Tibial nerve (tissue), 4 donors: ENCODE measurements around the gene MYLIP. TPM values are rescaled to one million over a fixed set of nuclear protein-coding genes. Genes with fewer than 3 reads are reported as not detected.

Source experiments
- DNase-seq, 2 donors: peaks; one replicate each; pipeline ENCODE4 v3.0.0-alpha.2; 2019; ENCODE audit warnings: low spot score in 2 of 2
- H3K27ac ChIP-seq, 4 donors: fragments of 200-600 bp; sonication (generic) in 3 of 4; one replicate each; pipeline ENCODE4 v1.5.1; 2017 to 2019; ENCODE audit warnings: mild to moderate bottlenecking in 1 of 4
- H3K27me3 ChIP-seq, 2 donors: fragments of 200-600 bp; sonication (generic) in 1 of 2; one replicate each; pipeline versions ENCODE4 v1.5.1 to v1.6.0; 2017 to 2019
- H3K36me3 ChIP-seq, 3 donors: fragments of 200-600 bp; sonication (generic); one replicate each; pipeline ENCODE4 v1.5.1; 2018 to 2019
- H3K4me1 ChIP-seq, 4 donors: fragments of 200-600 bp; sonication (generic) in 3 of 4; one replicate each; pipeline ENCODE4 v1.5.1; 2017 to 2019
- H3K4me3 ChIP-seq, 4 donors: fragments of 200-600 bp; sonication (generic) in 3 of 4; one replicate each; pipeline ENCODE4 v1.5.1; 2017 to 2019; ENCODE audit warnings: mild to moderate bottlenecking in 1 of 4, moderate library complexity in 1 of 4
- H3K9me3 ChIP-seq, 4 donors: fragments of 200-600 bp; sonication (generic) in 3 of 4; one replicate each; pipeline ENCODE4 v1.5.1; 2017 to 2019
- EP300 ChIP-seq, 2 donors: sonication (generic); formaldehyde crosslinking; IDR thresholded peaks; one replicate each; pipeline ENCODE4 v1.6.1; 2017; ENCODE audit warnings: antibody characterized with exemption in 2 of 2, mild to moderate bottlenecking in 1 of 2
- POLR2A ChIP-seq, 2 donors: fragments of 450-650 bp; IDR thresholded peaks; one replicate each; pipeline ENCODE4 v1.6.1; 2017; ENCODE audit warnings: antibody characterized with exemption in 2 of 2, mild to moderate bottlenecking in 2 of 2, moderate library complexity in 2 of 2
- WGBS, 2 donors: methylation state at CpG; one replicate each; pipeline ENCODE4 v1.1.5; 2018; 5-methylcytosine and 5-hydroxymethylcytosine counted together
- total RNA-seq, 4 donors: library from RNA; depleted of rRNA; stranded (reverse); fragments of >200 nt; gene quantifications; one replicate each; pipeline ENCODE4 v1.1.0, GENCODE V29; 2016
- TF ChIP-seq, protein P1 (sequence below), 5 experiments: fragments of 200-600 bp in 3 of 5; fragments of 450-650 bp in 2 of 5; sonication (generic) in 3 of 5; IDR thresholded peaks; one replicate each; pipeline ENCODE4 v1.5.1; 2016 to 2019; ENCODE audit warnings: antibody characterized with exemption in 5 of 5, mild to moderate bottlenecking in 3 of 5, moderate library complexity in 2 of 5

Gene MYLIP
- total RNA-seq, 4 donors from 2014 or later: 23.4 to 43.3 (median 29.7) TPM

DNA sequence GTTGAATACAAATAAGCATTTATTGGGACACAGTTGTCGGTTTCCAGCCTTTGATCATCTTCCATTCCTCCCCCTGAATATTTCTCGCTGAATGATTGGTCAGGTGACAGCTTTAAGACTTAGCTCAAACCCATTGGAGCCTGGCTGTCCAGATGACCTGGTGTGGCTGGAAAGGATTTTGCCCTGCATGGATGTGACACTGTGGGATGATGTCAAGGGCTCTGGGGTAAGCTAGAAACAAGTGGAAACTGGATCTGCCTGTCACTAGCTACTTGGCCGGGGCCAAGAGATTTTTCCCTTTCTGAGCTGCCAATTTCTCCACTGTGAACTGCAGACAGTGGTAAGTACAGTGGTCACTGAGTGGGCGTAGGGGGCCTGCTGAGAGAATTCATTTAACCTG, 41.9 kb upstream of the MYLIP start:
- no peak for DNase-seq
- no peaks in the 10 kb centered on the region for H3K27me3 ChIP-seq
- no peaks in the 10 kb centered on the region for H3K4me1 ChIP-seq
- TF ChIP-seq, protein P1, sequence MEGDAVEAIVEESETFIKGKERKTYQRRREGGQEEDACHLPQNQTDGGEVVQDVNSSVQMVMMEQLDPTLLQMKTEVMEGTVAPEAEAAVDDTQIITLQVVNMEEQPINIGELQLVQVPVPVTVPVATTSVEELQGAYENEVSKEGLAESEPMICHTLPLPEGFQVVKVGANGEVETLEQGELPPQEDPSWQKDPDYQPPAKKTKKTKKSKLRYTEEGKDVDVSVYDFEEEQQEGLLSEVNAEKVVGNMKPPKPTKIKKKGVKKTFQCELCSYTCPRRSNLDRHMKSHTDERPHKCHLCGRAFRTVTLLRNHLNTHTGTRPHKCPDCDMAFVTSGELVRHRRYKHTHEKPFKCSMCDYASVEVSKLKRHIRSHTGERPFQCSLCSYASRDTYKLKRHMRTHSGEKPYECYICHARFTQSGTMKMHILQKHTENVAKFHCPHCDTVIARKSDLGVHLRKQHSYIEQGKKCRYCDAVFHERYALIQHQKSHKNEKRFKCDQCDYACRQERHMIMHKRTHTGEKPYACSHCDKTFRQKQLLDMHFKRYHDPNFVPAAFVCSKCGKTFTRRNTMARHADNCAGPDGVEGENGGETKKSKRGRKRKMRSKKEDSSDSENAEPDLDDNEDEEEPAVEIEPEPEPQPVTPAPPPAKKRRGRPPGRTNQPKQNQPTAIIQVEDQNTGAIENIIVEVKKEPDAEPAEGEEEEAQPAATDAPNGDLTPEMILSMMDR (IDR thresholded peaks at IDR 0.05): no peak
- no peak for TF ChIP-seq EP300 (IDR thresholded peaks at IDR 0.05)
- no peak for TF ChIP-seq POLR2A (IDR thresholded peaks at IDR 0.05)
- no peak overlapping the region for H3K27ac ChIP-seq
- H3K9me3 ChIP-seq: no peaks in the 10 kb centered on the region
- WGBS, 2 donors: 66 to 88% methylated on average over 4 of the region's 4 CpGs
- H3K4me3 ChIP-seq: no peak overlapping the region
- H3K36me3 ChIP-seq: no peaks in the 10 kb centered on the region

DNA sequence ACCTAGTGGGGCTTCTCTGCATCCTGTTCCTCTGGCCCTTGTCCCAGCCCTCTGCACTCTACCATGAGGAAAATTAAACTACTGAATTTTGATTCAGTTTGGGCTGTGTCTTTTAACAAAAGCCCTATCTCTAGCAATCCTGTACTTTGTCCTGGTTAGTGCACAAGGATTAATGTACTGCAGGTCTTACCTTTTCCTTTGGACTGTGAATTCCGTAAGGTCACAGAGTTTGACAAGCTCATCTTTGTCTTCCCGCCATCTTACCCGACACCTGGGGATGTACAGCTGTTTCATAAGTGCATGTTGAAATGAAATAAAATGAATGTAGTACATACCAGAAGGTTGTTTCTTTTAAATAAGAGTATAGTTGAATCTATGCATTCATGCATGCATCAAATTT, 41.5 kb upstream of the MYLIP start:
- H3K4me3 ChIP-seq: no peak overlapping the region
- no peaks in the 10 kb centered on the region for H3K9me3 ChIP-seq
- WGBS, 2 donors: 97 to 100% methylated on average over 3 of the region's 3 CpGs
- DNase-seq: no peak
- H3K27me3 ChIP-seq: no peaks in the 10 kb centered on the region
- H3K36me3 ChIP-seq: no peaks in the 10 kb centered on the region
- TF ChIP-seq, protein P1 (IDR thresholded peaks at IDR 0.05): no peak
- TF ChIP-seq POLR2A (IDR thresholded peaks at IDR 0.05) (no peak), EP300 (IDR thresholded peaks at IDR 0.05) (no peak)
- no peaks in the 10 kb centered on the region for H3K4me1 ChIP-seq
- H3K27ac ChIP-seq: no peak overlapping the region

DNA sequence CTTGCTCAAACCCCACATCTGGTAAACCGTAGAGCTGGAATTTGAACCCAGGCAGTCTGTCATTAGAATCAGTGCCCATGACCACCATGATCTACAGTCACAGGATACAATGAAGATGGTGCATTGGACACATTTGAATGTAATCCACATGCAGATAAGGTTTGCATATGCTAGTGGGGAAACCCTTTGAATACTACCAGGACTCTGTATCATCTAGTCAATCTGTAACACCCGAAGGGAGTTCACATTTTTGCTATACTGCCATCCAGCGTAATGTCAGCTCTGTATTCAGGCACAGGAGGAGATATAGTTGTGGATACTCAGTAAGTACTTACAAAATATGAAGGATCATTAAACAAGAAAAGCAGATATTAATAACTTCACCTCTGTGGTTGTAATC, 40.5 kb upstream of the MYLIP start:
- no peak for DNase-seq
- no peak for TF ChIP-seq EP300 (IDR thresholded peaks at IDR 0.05)
- TF ChIP-seq, protein P1 (IDR thresholded peaks at IDR 0.05): no peak
- 93 to 96% methylated on average over 3 of the region's 3 CpGs for WGBS, 2 donors
- no peaks in the 10 kb centered on the region for H3K4me1 ChIP-seq
- no peaks in the 10 kb centered on the region for H3K36me3 ChIP-seq
- H3K4me3 ChIP-seq: no peak overlapping the region
- H3K9me3 ChIP-seq: no peaks in the 10 kb centered on the region
- H3K27ac ChIP-seq: no peak overlapping the region
- no peaks in the 10 kb centered on the region for H3K27me3 ChIP-seq

DNA sequence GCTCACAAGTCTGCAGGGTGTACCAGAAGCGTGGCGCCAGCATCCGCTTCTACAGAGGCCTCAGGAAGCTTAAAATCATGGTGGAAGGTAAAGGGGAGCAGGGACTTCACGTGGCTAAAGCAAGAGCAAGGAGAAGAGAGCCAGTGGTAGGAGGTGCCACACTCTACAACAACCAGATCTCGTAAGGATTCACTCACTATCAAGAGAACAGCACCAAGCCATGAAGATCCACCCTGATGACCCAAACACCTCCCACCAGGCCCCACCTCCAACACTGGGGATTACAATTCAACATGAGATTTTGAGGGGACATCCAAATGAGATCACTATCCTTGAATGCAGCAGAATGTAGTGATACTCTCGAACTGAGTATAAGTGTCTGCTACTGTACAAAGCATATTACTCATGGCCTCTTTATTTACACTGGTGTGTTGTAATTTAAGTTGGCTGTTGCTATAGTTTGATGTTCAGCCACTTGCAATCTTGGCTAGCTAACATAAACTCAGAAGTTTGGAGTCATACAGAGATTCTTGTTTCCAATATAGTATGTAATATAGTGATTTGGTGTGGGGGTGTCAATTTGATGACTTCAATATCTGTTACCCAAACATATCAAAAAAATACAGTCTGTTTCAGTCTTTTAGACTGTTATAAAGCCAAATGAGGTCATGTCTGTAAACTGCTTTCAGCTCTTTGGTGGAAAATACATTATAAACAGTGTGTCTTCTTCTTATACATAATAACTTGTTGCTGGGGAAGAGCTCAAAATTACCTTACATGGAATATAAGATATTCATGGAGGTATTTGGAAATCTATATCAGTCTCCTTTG, 39.4 kb upstream of the MYLIP start:
- TF ChIP-seq, protein P1 (IDR thresholded peaks at IDR 0.05): no peak
- no peak for TF ChIP-seq POLR2A (IDR thresholded peaks at IDR 0.05)
- no peak for TF ChIP-seq EP300 (IDR thresholded peaks at IDR 0.05)
- 75 to 84% methylated on average over 6 of the region's 6 CpGs for WGBS, 2 donors
- Histone ChIP-seq H3K4me3 (no peak overlapping the region), H3K9me3 (no peaks in the 10 kb centered on the region), H3K36me3 (no peaks in the 10 kb centered on the region), H3K4me1 (no peaks in the 10 kb centered on the region), H3K27me3 (no peaks in the 10 kb centered on the region), H3K27ac (no peak overlapping the region)
- no peak for DNase-seq

DNA sequence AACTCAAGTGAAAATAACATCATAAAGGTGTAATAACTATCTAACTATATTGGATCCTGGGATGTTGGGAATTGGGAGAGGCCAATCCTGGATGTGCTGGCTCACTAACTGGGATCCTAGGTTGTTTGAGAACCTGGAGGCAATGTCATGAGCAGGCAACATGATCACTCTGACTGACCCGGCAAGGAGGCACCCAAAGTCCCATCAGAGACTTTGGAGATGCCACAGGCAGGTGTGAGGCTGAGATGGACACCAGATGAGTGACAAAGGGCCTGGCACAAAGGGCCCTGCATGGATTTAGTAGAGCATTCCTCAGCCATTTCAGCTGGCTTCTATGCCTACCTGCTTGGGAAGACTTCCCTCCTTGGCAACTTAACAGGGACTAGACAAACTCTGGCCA, 38.4 kb upstream of the MYLIP start:
- Histone ChIP-seq H3K27ac (no peak overlapping the region), H3K36me3 (no peaks in the 10 kb centered on the region), H3K27me3 (no peaks in the 10 kb centered on the region), H3K9me3 (no peaks in the 10 kb centered on the region), H3K4me3 (no peak overlapping the region), H3K4me1 (no peaks in the 10 kb centered on the region)
- no peak for DNase-seq
- 89 to 94% methylated on average over 1 of the region's 1 CpG for WGBS, 2 donors
- no peak for TF ChIP-seq EP300 (IDR thresholded peaks at IDR 0.05)
- no peak for TF ChIP-seq POLR2A (IDR thresholded peaks at IDR 0.05)
- TF ChIP-seq, protein P1 (IDR thresholded peaks at IDR 0.05): no peak
